PC-3 (cell line): ENCODE results near the gene BPIFB1.

ENCODE experiments used
- CTCF ChIP-seq: fragments of 300-600 bp; sonication (generic); conservative IDR thresholded peaks from 2 replicates; pipeline ENCODE4 v1.5.1; 2017; ENCODE audit warnings: antibody characterized with exemption, low read depth, mild to moderate bottlenecking, low read length
- EZH2 ChIP-seq: fragments of 300-600 bp; sonication (generic); IDR thresholded peaks from one replicate; pipeline ENCODE4 v1.6.1; 2017; ENCODE audit warnings: antibody characterized with exemption, mild to moderate bottlenecking, low read length; ENCODE audit not compliant: unreplicated experiment
- EZH2phosphoT487 ChIP-seq: fragments of 300-600 bp; sonication (generic); IDR thresholded peaks from 2 replicates; pipeline ENCODE4 v1.6.1; 2018; ENCODE audit warnings: mild to moderate bottlenecking, antibody characterized with exemption, low read length, borderline replicate concordance

- TF ChIP-seq EZH2 (no peak), CTCF (peak; percentile 98), EZH2phosphoT487 (no peak)
Observed at GRCh38 chr20:33291830-33292355, 8.9 kb downstream of the BPIFB1 start.
